Liver (tissue), 9 donors: Measurements from ENCODE around the gene IRAK1. TPM values are rescaled to one million over a fixed set of nuclear protein-coding genes. Genes with fewer than 3 reads are reported as not detected.

ENCODE experiments used
- DNase-seq: peaks from one replicate; pipeline ENCODE4 v3.0.0-alpha.2; 2017; ENCODE audit warnings: low spot score
- H3K27ac ChIP-seq, 2 donors: one replicate each; pipeline ENCODE4 v1.7.0; 2013; ENCODE audit warnings: inconsistent platforms in 2 of 2, low read length in 2 of 2, control low read depth in 1 of 2, low read depth in 1 of 2, mild to moderate bottlenecking in 1 of 2
- H3K27me3 ChIP-seq, 4 donors: one replicate each; pipeline versions ENCODE4 v1.6.1 to v1.7.0; 2013; ENCODE audit warnings: low read length in 3 of 4, inconsistent platforms in 1 of 4, mild to moderate bottlenecking in 1 of 4, moderate library complexity in 1 of 4; ENCODE audit not compliant: control insufficient read depth in 4 of 4, insufficient read depth in 4 of 4
- H3K36me3 ChIP-seq, 4 donors: one replicate each; pipeline versions ENCODE4 v1.6.1 to v1.7.0; 2013; ENCODE audit warnings: low read length in 3 of 4, mild to moderate bottlenecking in 3 of 4, low read depth in 1 of 4, moderate library complexity in 1 of 4; ENCODE audit not compliant: control insufficient read depth in 4 of 4, insufficient read depth in 3 of 4
- H3K4me1 ChIP-seq, 4 donors: one replicate each; pipeline versions ENCODE4 v1.6.1 to v1.7.0; 2013; ENCODE audit warnings: low read length in 3 of 4, mild to moderate bottlenecking in 3 of 4, moderate library complexity in 1 of 4; ENCODE audit not compliant: control insufficient read depth in 4 of 4, insufficient read depth in 4 of 4
- H3K4me3 ChIP-seq, 3 donors: one replicate each; pipeline versions ENCODE4 v1.6.1 to v1.7.0; 2013; ENCODE audit warnings: low read length in 3 of 3, control low read depth in 1 of 3, low read depth in 1 of 3, mild to moderate bottlenecking in 1 of 3
- H3K9ac ChIP-seq, 2 donors: one replicate each; pipeline ENCODE4 v1.7.0; 2013; ENCODE audit warnings: low read length in 2 of 2, mild to moderate bottlenecking in 2 of 2, moderate library complexity in 2 of 2, control low read depth in 1 of 2, low read depth in 1 of 2
- H3K9me3 ChIP-seq, 4 donors: one replicate each; pipeline versions ENCODE4 v1.6.1 to v1.7.0; 2013; ENCODE audit warnings: low read length in 3 of 4; ENCODE audit not compliant: control insufficient read depth in 4 of 4
- ATF3 ChIP-seq: IDR thresholded peaks from 2 replicates; pipeline ENCODE4 v1.6.1; 2016; ENCODE audit warnings: antibody characterized with exemption
- CTCF ChIP-seq: fragments of 150-350 bp; IDR thresholded peaks from 2 replicates; pipeline ENCODE4 v1.5.1; 2017; ENCODE audit warnings: improper control_type of control experiment, low read depth, low read length; ENCODE audit not compliant: missing input control
- EGR1 ChIP-seq, 2 donors: IDR thresholded peaks; 2 replicates each; pipeline ENCODE4 v1.6.1; 2016 to 2018; ENCODE audit warnings: antibody characterized with exemption in 2 of 2, low read depth in 2 of 2
- FOXA1 ChIP-seq: IDR thresholded peaks from 2 replicates; pipeline ENCODE4 v1.6.1; 2016; ENCODE audit warnings: antibody characterized with exemption
- FOXA2 ChIP-seq: IDR thresholded peaks from 2 replicates; pipeline ENCODE4 v1.6.1; 2016; ENCODE audit warnings: antibody characterized with exemption
- GABPA ChIP-seq, 2 donors: IDR thresholded peaks in 1 of 2; conservative IDR thresholded peaks in 1 of 2; 2 replicates each; pipeline ENCODE4 v1.6.1; 2016; ENCODE audit warnings: antibody characterized with exemption in 2 of 2, mild to moderate bottlenecking in 1 of 2, moderate library complexity in 1 of 2
- HNF4A ChIP-seq, 2 donors: conservative IDR thresholded peaks; 2 replicates each; pipeline ENCODE4 v1.6.1; 2016; ENCODE audit warnings: antibody characterized with exemption in 2 of 2, mild to moderate bottlenecking in 2 of 2
- HNF4G ChIP-seq: IDR thresholded peaks from 2 replicates; pipeline ENCODE4 v1.6.1; 2016; ENCODE audit warnings: antibody characterized with exemption
- JUND ChIP-seq, 2 donors: IDR thresholded peaks; 2 replicates each; pipeline ENCODE4 v1.6.1; 2016; ENCODE audit warnings: antibody characterized with exemption in 2 of 2
- MAX ChIP-seq: IDR thresholded peaks from 2 replicates; pipeline ENCODE4 v1.6.1; 2016; ENCODE audit warnings: antibody characterized with exemption
- NR2F2 ChIP-seq: IDR thresholded peaks from 2 replicates; pipeline ENCODE4 v1.6.1; 2016; ENCODE audit warnings: antibody characterized with exemption
- RAD21 ChIP-seq, 2 donors: IDR thresholded peaks; 2 replicates each; pipeline ENCODE4 v1.6.1; 2016; ENCODE audit warnings: antibody characterized with exemption in 2 of 2, mild to moderate bottlenecking in 2 of 2
- REST ChIP-seq: IDR thresholded peaks from 2 replicates; pipeline ENCODE4 v1.6.1; 2016; ENCODE audit warnings: antibody characterized with exemption, mild to moderate bottlenecking
- RXRA ChIP-seq, 2 donors: IDR thresholded peaks; 2 replicates each; pipeline ENCODE4 v1.6.1; 2017 to 2018; ENCODE audit warnings: antibody characterized with exemption in 2 of 2, mild to moderate bottlenecking in 1 of 2
- SP1 ChIP-seq: IDR thresholded peaks from 2 replicates; pipeline ENCODE4 v1.6.1; 2018; ENCODE audit warnings: antibody characterized with exemption, mild to moderate bottlenecking
- TAF1 ChIP-seq: conservative IDR thresholded peaks from 2 replicates; pipeline ENCODE4 v1.6.1; 2016; ENCODE audit warnings: antibody characterized with exemption, mild to moderate bottlenecking
- YY1 ChIP-seq: IDR thresholded peaks from 2 replicates; pipeline ENCODE4 v1.6.1; 2016; ENCODE audit warnings: antibody characterized with exemption, mild to moderate bottlenecking
- ZBTB33 ChIP-seq: IDR thresholded peaks from 2 replicates; pipeline ENCODE4 v1.6.1; 2016; ENCODE audit warnings: antibody characterized with exemption
- WGBS: extraction: QIAGEN DNeasy Blood & Tissue Kit; methylation state at CpG from one replicate; pipeline ENCODE4 v1.1.7; 2013; 5-methylcytosine and 5-hydroxymethylcytosine counted together
- polyA plus RNA-seq, 2 donors: library from polyadenylated mRNA; stranded (reverse) in 1 of 2; unstranded in 1 of 2; fragments of 200-250 nt in 1 of 2; fragments of >200 nt in 1 of 2; fragmentation: Nextera tagmentation in 1 of 2; extraction: Ambion mirVana in 1 of 2; gene quantifications; one replicate each; pipeline versions ENCODE4 v1.2.1 to v1.2.3, GENCODE V29; 2013 to 2015
- total RNA-seq, 2 donors: library from RNA; depleted of rRNA; stranded (reverse); fragments of >200 nt; gene quantifications; one replicate each; pipeline ENCODE4 v1.2.3, GENCODE V29; 2014
- donor health status: healthy.
- donor health status: healthy.
- donor health status: healthy.
- donor health status: healthy.
- donor health status: healthy.

Gene IRAK1
- total and polyA plus RNA-seq, 4 donors, result 17.6 to 55.8 (median 27.4) TPM

GRCh38 chrX:154030266-154030665 lies 10.6 kb upstream of the IRAK1 start:
- no peak overlapping the region for H3K27ac ChIP-seq
- WGBS, result 96% methylated on average over 20 of the region's 20 CpGs
- H3K27me3 ChIP-seq, result no peaks in the 10 kb centered on the region
- H3K9ac ChIP-seq, result no peak overlapping the region
- H3K4me1 ChIP-seq, result peaks cover 3 to 11% (median 8%) of the 10 kb centered on the region in 4 donors
- TF ChIP-seq REST (no peak), EGR1 (IDR thresholded peaks at IDR 0.05; ENCODE audit: low read depth in 2 of 2) (no peak), ZBTB33 (no peak), FOXA1 (no peak), JUND (IDR thresholded peaks at IDR 0.05) (no peak), HNF4G (no peak), NR2F2 (no peak), RXRA (IDR thresholded peaks at IDR 0.05) (no peak), FOXA2 (no peak), TAF1 (no peak), YY1 (no peak), HNF4A (conservative IDR thresholded peaks at IDR 0.05) (no peak), ATF3 (no peak), SP1 (no peak), MAX (no peak), CTCF (no peak), RAD21 (IDR thresholded peaks at IDR 0.05) (no peak), GABPA (IDR thresholded peaks at IDR 0.05 in 1 of 2, conservative IDR thresholded peaks at IDR 0.05 in 1 of 2) (no peak)
- no peaks in the 10 kb centered on the region for H3K9me3 ChIP-seq
- DNase-seq, result no peak
- H3K4me3 ChIP-seq, result no peak overlapping the region
- H3K36me3 ChIP-seq, result peaks cover 4 to 13% (median 4%) of the 10 kb centered on the region in 4 donors
